ENCODE measurements around the gene SPNS2.
A peak's percentile ranks its signal among the peaks of the same experiment; 100 is the strongest.

The SPNS2 gene

GRCh38 chr17:4520060-4520893 is 21.6 kb downstream of the SPNS2 start:
- H4K5ac ChIP-seq (ENCODE audit: low read length): no peak overlapping the region
- H3K79me1 ChIP-seq (ENCODE audit: low read length): no peaks in the 10 kb centered on the region
- no peak overlapping the region for H2BK5ac ChIP-seq (ENCODE audit: low read length)
- no peaks in the 10 kb centered on the region for H3K36me3 ChIP-seq (ENCODE audit: control insufficient read depth, insufficient read depth, low read length)
- H3K79me2 ChIP-seq (ENCODE audit: control insufficient read depth, insufficient read depth, low read length): no peaks in the 10 kb centered on the region
- no peak overlapping the region for H3K4me2 ChIP-seq (ENCODE audit: low read length)
- H3K9ac ChIP-seq (ENCODE audit: low read length): no peak overlapping the region
- H3K4ac ChIP-seq (ENCODE audit: low read depth, low read length): no peak overlapping the region
- H2BK15ac ChIP-seq (replicated peaks; ENCODE audit: low read depth): no peak overlapping the region
- no peak overlapping the region for H2AK5ac ChIP-seq (ENCODE audit: low read length)
- H4K8ac ChIP-seq (ENCODE audit: low read depth, low read length): no peak overlapping the region
- peak overlapping the region; percentile 66 for H3K23ac ChIP-seq (ENCODE audit: low read length)
- no peaks in the 10 kb centered on the region for H3K4me1 ChIP-seq (ENCODE audit: control insufficient read depth, low read depth, low read length)
- H2BK120ac ChIP-seq (ENCODE audit: low read depth, low read length): no peak overlapping the region
- no peaks in the 10 kb centered on the region for H3K27me3 ChIP-seq (ENCODE audit: insufficient read depth, low read length, poor library complexity)
- no peak overlapping the region for H3K27ac ChIP-seq (ENCODE audit: low read depth, low read length)
- H3K56ac ChIP-seq (ENCODE audit: low read length): no peak overlapping the region
- H3K4me3 ChIP-seq (ENCODE audit: low read length): no peak overlapping the region
- DNase-seq: no peak
- no peak overlapping the region for H3K18ac ChIP-seq (ENCODE audit: low read length)
- WGBS (ENCODE audit: extremely low coverage, insufficient coverage, low lambda C conversion rate): no CpG with 5 or more reads among the region's 19 CpGs

- no peaks in the 10 kb centered on the region for H3K4me1 ChIP-seq (ENCODE audit: control insufficient read depth, low read depth, low read length)
- no peak overlapping the region for H3K9ac ChIP-seq (ENCODE audit: low read length)
- H4K5ac ChIP-seq (ENCODE audit: low read length): no peak overlapping the region
- H3K4ac ChIP-seq (ENCODE audit: low read depth, low read length): no peak overlapping the region
- no peak overlapping the region for H3K23ac ChIP-seq (ENCODE audit: low read length)
- no peak overlapping the region for H2BK15ac ChIP-seq (replicated peaks; ENCODE audit: low read depth)
- H3K79me2 ChIP-seq (ENCODE audit: control insufficient read depth, insufficient read depth, low read length): no peaks in the 10 kb centered on the region
- no peak overlapping the region for H3K18ac ChIP-seq (ENCODE audit: low read length)
- no peaks in the 10 kb centered on the region for H3K27me3 ChIP-seq (ENCODE audit: insufficient read depth, low read length, poor library complexity)
- no peak overlapping the region for H3K27ac ChIP-seq (ENCODE audit: low read depth, low read length)
- H3K4me2 ChIP-seq (ENCODE audit: low read length): no peak overlapping the region
- H2BK5ac ChIP-seq (ENCODE audit: low read length): no peak overlapping the region
- H2BK120ac ChIP-seq (ENCODE audit: low read depth, low read length): no peak overlapping the region
- H3K56ac ChIP-seq (ENCODE audit: low read length): no peak overlapping the region
- no peak overlapping the region for H4K8ac ChIP-seq (ENCODE audit: low read depth, low read length)
- no peak for DNase-seq
- no peak overlapping the region for H2AK5ac ChIP-seq (ENCODE audit: low read length)
- H3K36me3 ChIP-seq (ENCODE audit: control insufficient read depth, insufficient read depth, low read length): no peaks in the 10 kb centered on the region
- no peak overlapping the region for H3K4me3 ChIP-seq (ENCODE audit: low read length)
- WGBS (ENCODE audit: extremely low coverage, insufficient coverage, low lambda C conversion rate): no CpG with 5 or more reads among the region's 8 CpGs
- H3K79me1 ChIP-seq (ENCODE audit: low read length): no peaks in the 10 kb centered on the region
Measured at GRCh38 chr17:4520894-4521600, 22.4 kb downstream of the SPNS2 start.

DNA sequence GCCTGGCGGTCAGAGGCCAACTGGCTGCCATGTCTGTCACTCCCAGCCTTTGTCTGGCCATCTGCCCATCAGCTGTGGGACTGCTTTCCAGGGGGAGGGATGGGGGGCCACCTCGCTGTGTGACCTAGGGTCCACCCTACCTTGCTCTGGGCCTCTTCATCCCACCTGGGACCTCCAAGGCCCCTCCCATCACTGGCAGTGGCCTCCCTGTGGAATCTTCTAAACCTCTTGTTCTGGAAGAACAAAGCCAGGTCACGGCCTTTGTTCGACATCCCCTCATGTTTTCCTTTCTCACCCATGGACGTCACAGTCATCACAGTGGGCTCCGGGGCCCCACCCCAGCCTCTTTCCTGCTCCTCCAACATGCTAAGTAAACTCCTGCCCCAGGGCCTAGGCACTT is 24.0 kb downstream of the SPNS2 start:
- DNase-seq: no peak
- Histone ChIP-seq H3K4me1 (ENCODE audit: control insufficient read depth, low read depth, low read length) (no peaks in the 10 kb centered on the region), H2BK15ac (replicated peaks; ENCODE audit: low read depth) (no peak overlapping the region), H3K18ac (ENCODE audit: low read length) (no peak overlapping the region), H3K4me3 (ENCODE audit: low read length) (no peak overlapping the region), H4K5ac (ENCODE audit: low read length) (no peak overlapping the region), H3K56ac (ENCODE audit: low read length) (no peak overlapping the region), H3K27me3 (ENCODE audit: insufficient read depth, low read length, poor library complexity) (no peaks in the 10 kb centered on the region), H2AK5ac (ENCODE audit: low read length) (no peak overlapping the region), H3K79me2 (ENCODE audit: control insufficient read depth, insufficient read depth, low read length) (no peaks in the 10 kb centered on the region), H3K79me1 (ENCODE audit: low read length) (no peaks in the 10 kb centered on the region), H2BK120ac (ENCODE audit: low read depth, low read length) (no peak overlapping the region), H4K8ac (ENCODE audit: low read depth, low read length) (no peak overlapping the region), H3K27ac (ENCODE audit: low read depth, low read length) (no peak overlapping the region), H2BK5ac (ENCODE audit: low read length) (no peak overlapping the region), H3K36me3 (ENCODE audit: control insufficient read depth, insufficient read depth, low read length) (no peaks in the 10 kb centered on the region), H3K9ac (ENCODE audit: low read length) (no peak overlapping the region), H3K4ac (ENCODE audit: low read depth, low read length) (no peak overlapping the region), H3K4me2 (ENCODE audit: low read length) (no peak overlapping the region), H3K23ac (ENCODE audit: low read length) (no peak overlapping the region)
- no CpG with 5 or more reads among the region's 6 CpGs for WGBS (ENCODE audit: extremely low coverage, insufficient coverage, low lambda C conversion rate)

- H3K4me2 ChIP-seq (ENCODE audit: low read length): no peak overlapping the region
- H3K27ac ChIP-seq (ENCODE audit: low read depth, low read length): no peak overlapping the region
- no peak overlapping the region for H2AK5ac ChIP-seq (ENCODE audit: low read length)
- no peak overlapping the region for H4K8ac ChIP-seq (ENCODE audit: low read depth, low read length)
- H3K4me3 ChIP-seq (ENCODE audit: low read length): no peak overlapping the region
- H3K4me1 ChIP-seq (ENCODE audit: control insufficient read depth, low read depth, low read length): no peaks in the 10 kb centered on the region
- H4K5ac ChIP-seq (ENCODE audit: low read length): no peak overlapping the region
- no peak for DNase-seq
- H3K56ac ChIP-seq (ENCODE audit: low read length): no peak overlapping the region
- no peaks in the 10 kb centered on the region for H3K27me3 ChIP-seq (ENCODE audit: insufficient read depth, low read length, poor library complexity)
- no peak overlapping the region for H2BK15ac ChIP-seq (replicated peaks; ENCODE audit: low read depth)
- no peaks in the 10 kb centered on the region for H3K79me2 ChIP-seq (ENCODE audit: control insufficient read depth, insufficient read depth, low read length)
- no peaks in the 10 kb centered on the region for H3K36me3 ChIP-seq (ENCODE audit: control insufficient read depth, insufficient read depth, low read length)
- no peak overlapping the region for H3K23ac ChIP-seq (ENCODE audit: low read length)
- H2BK5ac ChIP-seq (ENCODE audit: low read length): no peak overlapping the region
- H2BK120ac ChIP-seq (ENCODE audit: low read depth, low read length): no peak overlapping the region
- no peaks in the 10 kb centered on the region for H3K79me1 ChIP-seq (ENCODE audit: low read length)
- no CpG with 5 or more reads among the region's 8 CpGs for WGBS (ENCODE audit: extremely low coverage, insufficient coverage, low lambda C conversion rate)
- no peak overlapping the region for H3K9ac ChIP-seq (ENCODE audit: low read length)
- H3K18ac ChIP-seq (ENCODE audit: low read length): no peak overlapping the region
- H3K4ac ChIP-seq (ENCODE audit: low read depth, low read length): no peak overlapping the region
Measured at GRCh38 chr17:4523946-4524345, 25.3 kb downstream of the SPNS2 start.

DNA sequence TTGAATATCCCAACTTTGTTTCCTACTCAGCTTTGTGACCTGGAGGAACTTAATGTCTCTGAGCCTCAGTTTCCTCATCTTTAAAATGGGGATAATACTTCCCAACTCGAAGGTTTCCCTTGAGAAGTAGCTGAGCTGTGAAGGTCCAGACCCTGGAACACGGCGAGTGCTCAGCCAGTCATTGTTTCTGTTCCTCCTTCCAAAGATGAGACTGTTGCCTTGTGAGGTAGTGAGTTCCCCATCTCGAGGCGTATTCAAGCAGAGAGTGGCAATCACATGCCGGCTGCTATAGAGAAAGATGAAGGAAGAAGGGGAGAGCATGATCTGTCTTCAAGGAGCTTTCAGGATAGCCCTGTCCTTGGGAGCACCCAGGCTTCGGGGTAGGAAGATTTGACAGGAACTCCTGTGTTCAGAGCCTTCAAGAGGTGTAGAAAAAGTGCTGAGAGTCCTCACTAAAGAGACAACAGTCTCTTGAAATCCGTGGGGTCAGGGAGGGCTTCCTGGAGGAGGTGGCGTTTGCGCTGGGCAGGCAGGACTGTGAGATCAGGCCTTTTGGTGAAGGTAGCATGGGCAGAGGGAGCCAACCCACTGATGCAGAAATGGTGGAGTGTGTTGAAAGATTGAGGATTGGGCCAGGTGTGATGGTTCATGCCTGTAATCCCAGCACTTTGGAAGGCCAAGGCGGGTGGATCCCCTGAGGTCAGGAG is 27.2 kb downstream of the SPNS2 start:
- no peak overlapping the region for H4K5ac ChIP-seq (ENCODE audit: low read length)
- no peaks in the 10 kb centered on the region for H3K79me2 ChIP-seq (ENCODE audit: control insufficient read depth, insufficient read depth, low read length)
- DNase-seq: no peak
- no peak overlapping the region for H3K18ac ChIP-seq (ENCODE audit: low read length)
- H2BK5ac ChIP-seq (ENCODE audit: low read length): no peak overlapping the region
- H3K79me1 ChIP-seq (ENCODE audit: low read length): no peaks in the 10 kb centered on the region
- no peak overlapping the region for H2BK120ac ChIP-seq (ENCODE audit: low read depth, low read length)
- H3K36me3 ChIP-seq (ENCODE audit: control insufficient read depth, insufficient read depth, low read length): no peaks in the 10 kb centered on the region
- H3K4ac ChIP-seq (ENCODE audit: low read depth, low read length): no peak overlapping the region
- no peak overlapping the region for H2AK5ac ChIP-seq (ENCODE audit: low read length)
- H3K27me3 ChIP-seq (ENCODE audit: insufficient read depth, low read length, poor library complexity): no peaks in the 10 kb centered on the region
- WGBS (ENCODE audit: extremely low coverage, insufficient coverage, low lambda C conversion rate): no CpG with 5 or more reads among the region's 11 CpGs
- no peak overlapping the region for H3K9ac ChIP-seq (ENCODE audit: low read length)
- no peak overlapping the region for H4K8ac ChIP-seq (ENCODE audit: low read depth, low read length)
- no peak overlapping the region for H3K23ac ChIP-seq (ENCODE audit: low read length)
- H3K4me3 ChIP-seq (ENCODE audit: low read length): no peak overlapping the region
- no peak overlapping the region for H3K4me2 ChIP-seq (ENCODE audit: low read length)
- no peak overlapping the region for H2BK15ac ChIP-seq (replicated peaks; ENCODE audit: low read depth)
- no peak overlapping the region for H3K56ac ChIP-seq (ENCODE audit: low read length)
- H3K4me1 ChIP-seq (ENCODE audit: control insufficient read depth, low read depth, low read length): no peaks in the 10 kb centered on the region
- no peak overlapping the region for H3K27ac ChIP-seq (ENCODE audit: low read depth, low read length)

All from mesendoderm (in vitro differentiated cells).